Hematopoietic multipotent progenitor cell treated with erythropoietin and hydrocortisone succinate and interleukin-3 and kit ligand, for 15 days (in vitro differentiated cells): ENCODE data around the gene POP7.
A peak's percentile ranks its signal among the peaks of the same experiment; 100 is the strongest.
"Not testable (repeated sequence)": the region's sequence is repeated elsewhere in the genome, so short reads cannot be mapped to it uniquely, and the experiment has no call there.

Source experiments
- DNase-seq: peaks from one replicate; pipeline ENCODE4 v3.0.0-alpha.2; 2015; ENCODE audit warnings: low spot score

Gene POP7

GRCh38 chr7:100692578-100692961, 13.4 kb upstream of the POP7 start:
- no peak for DNase-seq

DNA sequence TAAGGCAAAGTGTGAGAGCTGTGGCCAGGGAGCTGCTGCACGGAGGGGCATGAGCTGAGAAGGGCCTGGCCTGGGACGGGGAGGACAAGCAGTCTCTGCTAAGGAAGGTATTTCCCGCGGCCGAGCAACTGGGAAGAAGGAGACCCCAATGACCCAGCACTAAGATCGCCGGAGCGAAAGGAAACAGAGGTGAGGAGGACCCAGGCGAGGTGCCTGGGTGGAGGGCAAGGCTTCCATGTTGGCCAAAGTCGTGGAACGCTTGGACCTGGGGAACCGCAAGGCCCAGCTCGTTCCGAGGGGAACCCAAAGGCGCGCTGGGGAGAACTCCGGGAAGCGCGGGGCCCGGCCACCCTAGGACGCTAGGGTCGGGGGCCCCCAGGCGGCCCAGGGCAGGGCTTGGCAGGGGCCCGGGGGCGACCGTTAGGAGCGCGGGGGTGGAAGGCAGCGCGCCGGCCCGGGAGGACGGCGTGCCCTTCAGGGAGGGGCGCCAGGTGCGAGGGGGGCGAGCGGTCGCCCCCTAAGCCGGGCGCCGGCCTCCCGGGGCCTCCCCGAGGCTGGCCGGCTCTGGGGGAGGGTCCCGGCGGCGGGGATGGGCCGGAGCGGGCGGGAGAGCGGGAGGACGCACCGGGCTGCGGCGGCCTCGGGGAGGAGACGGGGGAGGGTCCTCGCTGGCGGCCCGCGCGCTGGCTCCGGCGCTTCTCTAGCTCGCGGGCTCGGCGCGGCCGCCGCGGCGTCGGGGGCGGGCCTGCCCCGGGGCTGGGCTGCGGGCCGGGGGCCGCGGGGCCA, 12.4 kb upstream of the POP7 start:
- DNase-seq: no peak

GRCh38 chr7:100694098-100694745, 11.7 kb upstream of the POP7 start, which contains the start of gene GIGYF1:
TSS of gene GIGYF1 (minus strand) at chr7:100694250. CDS start at chr7:100688238, 6,012 bp downstream.
- DNase-seq: peak; percentile 73

DNA sequence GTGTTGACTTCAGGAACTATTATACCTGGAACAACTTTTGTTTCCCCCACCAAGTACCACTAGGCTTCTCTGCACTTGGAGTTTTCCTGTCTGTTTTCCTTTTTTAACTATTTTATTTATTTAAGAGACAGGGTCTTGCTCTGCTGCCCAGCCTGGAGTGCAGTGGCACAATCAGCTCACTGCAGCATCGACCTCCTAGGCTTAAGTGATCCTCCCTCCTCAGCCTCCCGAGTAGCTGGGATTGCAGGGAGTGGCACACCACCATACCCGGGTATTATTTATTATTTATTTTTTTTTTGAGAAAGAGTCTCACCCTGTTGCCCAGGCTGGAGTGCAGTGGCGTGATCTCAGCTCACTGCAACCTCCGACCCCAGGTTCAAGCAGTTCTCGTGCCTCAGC, 9.8 kb upstream of the POP7 start:
- no peak for DNase-seq

DNA sequence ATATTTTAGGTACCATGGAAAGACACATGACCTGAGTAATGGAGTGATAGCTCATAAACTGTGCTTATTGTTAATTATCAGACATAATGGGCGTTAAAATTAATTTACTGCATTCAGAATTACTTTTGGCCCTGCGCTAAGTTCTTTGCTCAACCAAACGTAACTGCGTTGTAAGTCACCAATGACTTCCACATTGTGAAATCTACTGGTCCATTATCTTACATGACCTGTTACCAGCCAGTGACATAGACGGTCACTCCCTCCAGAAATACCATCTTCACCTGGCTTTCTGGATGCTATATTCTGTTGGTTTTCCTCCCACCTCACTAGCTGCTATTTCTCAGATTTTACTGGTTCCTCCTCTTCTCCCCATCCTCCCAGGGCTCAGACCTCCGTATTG, 6.9 kb upstream of the POP7 start:
- DNase-seq: no peak

DNA sequence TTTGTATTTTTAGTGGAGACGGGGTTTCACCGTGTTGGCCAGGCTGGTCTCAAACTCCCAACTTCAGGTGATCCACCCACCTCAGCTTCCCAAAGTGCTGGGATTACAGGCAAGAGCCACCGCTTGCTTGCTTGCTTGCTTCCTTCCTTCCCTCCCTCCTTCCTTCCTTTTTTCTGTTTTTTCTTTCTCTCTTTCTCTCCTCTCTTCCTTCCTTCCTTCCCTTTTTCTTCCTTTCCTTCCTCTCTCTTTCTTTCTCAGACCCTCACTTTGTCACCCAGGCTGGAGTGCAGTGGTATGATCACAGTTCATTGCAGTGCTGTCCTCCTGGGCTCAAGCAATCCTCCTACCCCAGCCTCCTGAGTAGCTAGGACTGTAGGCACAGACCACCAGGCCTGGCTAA, 4.8 kb upstream of the POP7 start:
- DNase-seq: not testable (repeated sequence)

DNA sequence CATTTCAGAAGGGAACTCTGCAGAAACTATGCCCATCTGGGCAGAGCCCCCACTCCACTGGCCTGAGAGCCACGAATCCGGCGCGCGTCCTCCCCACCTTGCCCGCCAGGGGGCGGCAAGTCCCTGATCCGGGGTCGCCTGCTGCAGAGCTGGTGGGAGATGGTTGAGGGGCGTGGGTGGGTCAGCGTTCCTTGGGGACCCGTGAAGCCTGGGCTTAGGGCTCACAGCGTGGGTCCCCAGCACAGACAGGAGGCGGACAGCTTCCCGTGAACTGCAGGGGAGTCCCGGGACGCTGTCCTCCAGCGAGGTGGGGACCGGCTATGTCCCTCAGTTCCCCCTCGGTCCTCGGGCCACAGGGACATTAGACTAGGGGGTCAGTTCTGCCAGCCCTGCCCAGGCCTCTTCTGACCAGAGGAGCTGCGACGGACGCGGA, 585 bp upstream of the POP7 start:
- peak; percentile 72 for DNase-seq

DNA sequence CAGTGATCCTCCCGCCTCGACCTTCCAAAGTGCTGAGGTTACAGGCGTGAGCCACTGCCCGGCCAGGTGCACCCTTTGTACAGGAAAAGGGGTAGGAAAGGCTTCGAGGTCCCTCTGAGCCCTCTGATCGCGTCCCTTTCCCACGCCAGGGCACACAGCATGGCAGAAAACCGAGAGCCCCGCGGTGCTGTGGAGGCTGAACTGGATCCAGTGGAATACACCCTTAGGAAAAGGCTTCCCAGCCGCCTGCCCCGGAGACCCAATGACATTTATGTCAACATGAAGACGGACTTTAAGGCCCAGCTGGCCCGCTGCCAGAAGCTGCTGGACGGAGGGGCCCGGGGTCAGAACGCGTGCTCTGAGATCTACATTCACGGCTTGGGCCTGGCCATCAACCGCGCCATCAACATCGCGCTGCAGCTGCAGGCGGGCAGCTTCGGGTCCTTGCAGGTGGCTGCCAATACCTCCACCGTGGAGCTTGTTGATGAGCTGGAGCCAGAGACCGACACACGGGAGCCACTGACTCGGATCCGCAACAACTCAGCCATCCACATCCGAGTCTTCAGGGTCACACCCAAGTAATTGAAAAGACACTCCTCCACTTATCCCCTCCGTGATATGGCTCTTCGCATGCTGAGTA, 871 bp downstream of the POP7 start:
- no peak for DNase-seq

DNA sequence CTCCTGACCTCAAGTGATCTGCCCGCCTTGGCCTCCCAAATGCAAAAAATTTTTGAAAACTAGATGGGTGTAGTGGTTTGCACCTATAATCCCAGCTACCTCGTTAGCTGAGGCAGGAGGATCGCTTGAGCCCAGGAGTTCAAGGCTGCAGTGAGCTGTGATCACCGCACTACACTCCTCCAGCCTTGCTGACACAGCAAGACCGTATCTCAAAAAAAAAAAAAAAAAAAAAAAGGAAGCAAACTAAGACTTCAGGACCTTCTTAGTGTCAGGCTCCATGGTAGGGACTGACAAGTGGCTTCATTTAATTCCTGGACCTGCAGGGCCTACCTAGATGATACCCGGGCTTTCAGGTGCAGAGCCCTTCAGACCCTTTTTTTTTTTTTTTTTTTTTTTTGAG, 2.5 kb downstream of the POP7 start:
- DNase-seq: no peak

DNA sequence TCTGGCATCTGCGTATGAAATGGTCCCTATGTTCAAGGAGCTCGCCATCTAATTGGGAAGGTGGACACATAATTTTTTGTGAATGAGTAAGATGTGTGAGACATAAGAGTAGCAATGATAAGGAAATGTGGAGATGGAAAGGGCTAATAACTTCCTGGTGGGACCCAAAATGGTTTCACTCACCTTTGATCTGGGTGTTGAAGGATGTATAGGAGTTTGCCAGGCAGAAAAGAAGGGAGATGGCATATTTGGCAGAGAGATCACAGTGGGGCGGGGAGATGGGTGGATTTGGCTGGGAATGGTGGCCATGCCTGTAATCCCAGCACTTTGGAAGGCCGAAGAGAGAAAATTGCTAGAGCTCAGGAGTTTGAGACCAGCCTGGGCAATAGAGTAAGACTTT, 4.5 kb downstream of the POP7 start:
- no peak for DNase-seq

DNA sequence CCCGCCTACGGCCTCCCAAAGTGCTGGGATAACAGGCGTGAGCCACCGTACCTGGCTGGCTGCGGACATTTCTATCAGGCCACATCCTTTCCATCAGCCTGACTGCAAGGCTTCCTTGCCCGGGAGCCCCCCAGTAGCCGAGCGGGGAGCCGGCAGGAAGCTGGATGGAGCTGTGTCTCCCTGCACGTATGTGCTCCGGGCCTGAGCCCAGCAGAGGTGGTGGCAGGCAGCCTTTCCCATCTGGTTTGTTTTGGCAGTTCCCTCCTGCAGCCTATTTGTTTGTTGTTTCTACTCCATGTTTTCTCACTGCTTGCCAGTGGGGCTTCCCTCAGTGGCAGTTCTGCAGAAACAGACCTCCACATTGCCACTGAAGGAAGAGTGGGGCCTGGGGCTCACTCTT, 5.4 kb downstream of the POP7 start:
- DNase-seq: no peak

- no peak for DNase-seq
These were observed 8.8 kb downstream of the POP7 start for GRCh38 chr7:100714725-100715124.

- DNase-seq: not testable (repeated sequence)
These were observed 11.2 kb downstream of the POP7 start for GRCh38 chr7:100717073-100717472.

DNA sequence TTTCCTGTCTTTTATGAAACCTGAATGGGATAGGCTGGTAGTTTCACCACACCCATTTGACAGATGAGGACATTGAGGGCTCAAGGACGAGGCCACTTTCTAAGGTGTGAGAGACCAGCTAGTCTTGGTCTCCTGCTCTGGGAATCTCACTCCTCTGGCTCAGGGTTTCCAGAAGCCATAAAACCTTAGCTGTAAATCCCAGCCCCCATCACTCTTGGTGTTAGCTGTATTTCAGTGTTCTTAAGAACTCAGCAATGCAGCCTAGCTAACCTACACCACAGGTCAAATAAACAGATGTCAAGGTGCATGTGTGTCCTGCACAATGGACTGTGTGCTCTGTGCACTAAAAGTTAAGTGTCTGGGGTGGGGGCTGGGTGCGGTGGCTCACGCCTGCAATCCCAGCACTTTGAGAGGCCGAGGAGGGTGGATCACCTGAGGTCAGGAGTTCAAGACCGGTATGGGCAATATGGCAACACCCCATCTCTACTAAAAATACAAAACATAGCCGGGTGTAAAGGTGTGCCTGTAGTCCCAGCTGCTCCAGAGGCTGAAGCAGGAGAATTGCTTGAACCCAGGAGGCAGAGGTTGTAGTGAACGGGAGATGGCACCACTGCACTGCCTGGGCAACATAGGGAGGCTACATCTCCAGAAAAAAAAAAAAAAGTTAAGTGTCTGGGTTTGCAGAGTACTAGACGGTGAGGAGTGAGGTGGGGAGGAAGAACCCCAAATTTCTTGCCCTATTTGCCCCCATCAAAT, 13.8 kb downstream of the POP7 start:
- no peak for DNase-seq

DNA sequence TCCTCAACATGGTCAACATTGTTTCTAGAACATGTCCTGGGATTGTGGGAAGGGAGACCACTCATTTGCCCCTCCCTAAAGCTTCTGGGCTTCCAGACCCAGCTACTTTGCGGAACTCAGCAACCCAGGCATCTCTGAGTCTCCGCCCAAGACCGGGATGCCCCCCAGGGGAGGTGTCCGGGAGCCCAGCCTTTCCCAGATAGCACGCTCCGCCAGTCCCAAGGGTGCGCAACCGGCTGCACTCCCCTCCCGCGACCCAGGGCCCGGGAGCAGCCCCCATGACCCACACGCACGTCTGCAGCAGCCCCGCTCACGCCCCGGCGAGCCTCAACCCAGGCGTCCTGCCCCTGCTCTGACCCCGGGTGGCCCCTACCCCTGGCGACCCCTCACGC, 14.4 kb downstream of the POP7 start, which contains the start of gene EPO:
TSS of gene EPO (plus strand) at position 190 of the 392 bp plus-strand sequence. CDS start 513 bp downstream, outside the sequence.
- no peak for DNase-seq

GRCh38 chr7:100720671-100721504, 15.0 kb downstream of the POP7 start:
- DNase-seq: no peak

GRCh38 chr7:100721505-100721812, 15.5 kb downstream of the POP7 start:
- DNase-seq: no peak

GRCh38 chr7:100722480-100723212, 16.7 kb downstream of the POP7 start:
- no peak for DNase-seq

DNA sequence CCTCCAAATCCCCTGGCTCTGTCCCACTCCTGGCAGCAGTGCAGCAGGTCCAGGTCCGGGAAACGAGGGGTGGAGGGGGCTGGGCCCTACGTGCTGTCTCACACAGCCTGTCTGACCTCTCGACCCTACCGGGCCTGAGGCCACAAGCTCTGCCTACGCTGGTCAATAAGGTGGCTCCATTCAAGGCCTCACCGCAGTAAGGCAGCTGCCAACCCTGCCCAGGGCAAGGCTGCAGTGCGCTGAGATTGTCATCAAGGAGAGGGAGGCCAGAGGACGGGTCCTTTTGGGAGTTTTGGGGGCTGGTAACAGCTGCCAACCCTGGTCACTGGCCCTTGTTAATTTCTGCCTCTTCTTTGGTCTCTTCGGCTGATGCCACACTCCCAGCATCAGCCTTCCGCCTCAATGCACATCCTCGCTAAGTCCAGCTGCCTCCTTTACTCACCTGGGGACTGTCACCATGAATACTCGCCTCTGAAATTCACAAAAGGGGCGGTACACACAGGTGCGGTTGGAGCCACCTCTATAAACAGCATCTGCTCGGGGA, 17.9 kb downstream of the POP7 start:
- DNase-seq: no peak

DNA sequence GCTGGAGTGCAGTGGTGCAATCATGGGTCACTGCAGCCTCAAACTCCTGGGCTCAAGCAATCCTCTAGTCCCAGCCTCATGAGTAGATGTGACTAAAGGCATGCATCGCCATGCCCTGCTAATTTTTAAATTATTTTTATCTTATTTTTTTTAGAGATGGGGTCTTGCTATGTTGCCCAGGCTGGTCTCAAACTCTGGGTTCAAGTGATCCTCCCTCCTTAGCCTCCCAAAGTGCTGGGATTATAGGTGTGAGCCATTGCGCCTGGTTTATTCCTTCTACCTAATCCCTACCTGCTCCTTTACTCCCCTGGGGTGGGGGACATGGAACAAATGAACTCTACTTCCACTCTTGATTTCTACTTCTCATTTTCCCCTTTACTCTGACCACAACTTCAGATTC, 18.4 kb downstream of the POP7 start:
- DNase-seq: not testable (repeated sequence)
